Measurements from ENCODE around the gene HSPA12A.

The HSPA12A gene

GRCh38 chr10:116741391-116742351 is 695 bp downstream of the HSPA12A start:
- no peak for DNase-seq (ENCODE audit: low spot score)

- no peak for DNase-seq (ENCODE audit: low spot score)
Measured at GRCh38 chr10:116740971-116741370, 1.4 kb downstream of the HSPA12A start.

GRCh38 chr10:116738339-116738738 is 4.0 kb downstream of the HSPA12A start:
- DNase-seq (ENCODE audit: low spot score): no peak

GRCh38 chr10:116737627-116738327 is 4.6 kb downstream of the HSPA12A start:
- no peak for DNase-seq (ENCODE audit: low spot score)

- DNase-seq (ENCODE audit: low spot score): no peak
Measured at GRCh38 chr10:116733566-116733965, 8.8 kb downstream of the HSPA12A start.

- DNase-seq (ENCODE audit: low spot score): no peak
Measured at GRCh38 chr10:116732573-116732972, 9.8 kb downstream of the HSPA12A start.

GRCh38 chr10:116730464-116731260 is 11.7 kb downstream of the HSPA12A start:
- DNase-seq (ENCODE audit: low spot score): no peak

GRCh38 chr10:116729243-116729642 is 13.1 kb downstream of the HSPA12A start:
- no peak for DNase-seq (ENCODE audit: low spot score)

- DNase-seq (ENCODE audit: low spot score): no peak
Measured at GRCh38 chr10:116728526-116729096, 13.8 kb downstream of the HSPA12A start.

- DNase-seq (ENCODE audit: low spot score): peak; percentile 46
Measured at GRCh38 chr10:116723428-116724281, 18.7 kb downstream of the HSPA12A start.

GRCh38 chr10:116722736-116723427 is 19.5 kb downstream of the HSPA12A start:
- no peak for DNase-seq (ENCODE audit: low spot score)

GRCh38 chr10:116721547-116722392 is 20.6 kb downstream of the HSPA12A start:
- DNase-seq (ENCODE audit: low spot score): no peak

- DNase-seq (ENCODE audit: low spot score): no peak
Measured at GRCh38 chr10:116720668-116721546, 21.5 kb downstream of the HSPA12A start.

- DNase-seq (ENCODE audit: low spot score): no peak
Measured at GRCh38 chr10:116720241-116720643, 22.1 kb downstream of the HSPA12A start.

GRCh38 chr10:116719804-116720203 is 22.6 kb downstream of the HSPA12A start:
- DNase-seq (ENCODE audit: low spot score): no peak

- no peak for DNase-seq (ENCODE audit: low spot score)
Measured at GRCh38 chr10:116718058-116718457, 24.3 kb downstream of the HSPA12A start.

GRCh38 chr10:116716381-116716780 is 26.0 kb downstream of the HSPA12A start:
- DNase-seq (ENCODE audit: low spot score): no peak

GRCh38 chr10:116715839-116716377 is 26.5 kb downstream of the HSPA12A start:
- DNase-seq (ENCODE audit: low spot score): no peak
